Mammary epithelial cell (primary cell): ENCODE results near the gene SYNJ2.

Source experiments
- CTCF ChIP-seq, 2 donors: IDR thresholded peaks in 1 of 2; conservative IDR thresholded peaks in 1 of 2; 2 replicates each; pipeline ENCODE4 v1.5.1; 2011 to 2012; ENCODE audit warnings: inconsistent platforms in 2 of 2, low read length in 2 of 2, mild to moderate bottlenecking in 2 of 2, control low read depth in 1 of 2, low read depth in 1 of 2; ENCODE audit not compliant: insufficient read depth in 1 of 2; ENCODE audit errors: extremely low read depth in 1 of 2
- EZH2 ChIP-seq: IDR thresholded peaks from 2 replicates; pipeline ENCODE4 v1.6.1; 2012; ENCODE audit warnings: low read length, inconsistent platforms, borderline replicate concordance

GRCh38 chr6:157978021-157978783 is 3.5 kb upstream of the SYNJ2 start:
- TF ChIP-seq CTCF (conservative IDR thresholded peaks at IDR 0.05 in 1 of 2, IDR thresholded peaks at IDR 0.05 in 1 of 2; ENCODE audit: extremely low read depth in 1 of 2, insufficient read depth in 1 of 2, low read depth in 1 of 2, low read length in 2 of 2) (no peak), EZH2 (no peak)
